ENCODE data around the gene ALS2CL. TPM values are rescaled to one million over a fixed set of nuclear protein-coding genes. Genes with fewer than 3 reads are reported as not detected.

Gene ALS2CL
- total and polyA plus RNA-seq, 7 experiments from 2014 or later: 4.2 to 41.5 (median 30.3) TPM

- Histone ChIP-seq H3K9me3 (ENCODE audit: control insufficient read depth in 2 of 3, low read length in 3 of 3) (no peaks in the 10 kb centered on the region), H3K36me3 (ENCODE audit: control insufficient read depth in 2 of 3, insufficient read depth in 3 of 3, low read length in 3 of 3) (peaks cover 0 to 17% (median 0%) of the 10 kb centered on the region in 3 experiments), H3K4me1 (ENCODE audit: control insufficient read depth in 2 of 2, insufficient read depth in 2 of 2, low read length in 2 of 2) (no peaks in the 10 kb centered on the region), H3K27me3 (ENCODE audit: control insufficient read depth in 2 of 2, insufficient read depth in 2 of 2, low read length in 2 of 2) (no peaks in the 10 kb centered on the region), H3K4me3 (ENCODE audit: low read length) (no peak overlapping the region), H3K27ac (ENCODE audit: low read depth, low read length) (no peak overlapping the region)
- Mint-ChIP-seq H3K36me3 (peaks cover 0 to 5% (median 4%) of the 10 kb centered on the region in 5 donors), H3K9me3 (no peaks in the 10 kb centered on the region), H3K27ac (peak overlapping the region in 1 of 9 donors; percentile 78), H3K4me1 (peaks cover 0 to 5% (median 0%) of the 10 kb centered on the region in 7 donors), H3K27me3 (no peaks in the 10 kb centered on the region), H3K4me3 (no peak overlapping the region)
- ATAC-seq (no peak), DNase-seq (no peak)
- POLR2A ChIA-PET: interaction anchor here (0.5 kb wide), 1 partner anchor 12 kb away, joined by 3 read pairs; no protein-coding TSS in a partner anchor
- CTCF ChIA-PET: no interaction called here
- intact Hi-C loops (cut with micrococcal nuclease): no loop called here
Observed at GRCh38 chr3:46711760-46712159, 18.3 kb upstream of the ALS2CL start.

- no peak for DNase-seq
- H3K27ac ChIP-seq (ENCODE audit: low read depth, low read length): no peak overlapping the region
- Mint-ChIP-seq H3K27me3 (no peaks in the 10 kb centered on the region), H3K9me3 (no peaks in the 10 kb centered on the region), H3K36me3 (peaks cover 0 to 8% (median 4%) of the 10 kb centered on the region in 5 donors), H3K27ac (peak overlapping the region in 1 of 9 donors; percentile 78), H3K4me3 (no peak overlapping the region), H3K4me1 (peaks cover 0 to 5% (median 0%) of the 10 kb centered on the region in 7 donors)
- POLR2A ChIA-PET: no interaction called here
- intact Hi-C loops (cut with micrococcal nuclease): no loop called here
- H3K27me3 ChIP-seq (ENCODE audit: control insufficient read depth in 2 of 2, insufficient read depth in 2 of 2, low read length in 2 of 2): no peaks in the 10 kb centered on the region
- no peaks in the 10 kb centered on the region for H3K9me3 ChIP-seq (ENCODE audit: control insufficient read depth in 2 of 3, low read length in 3 of 3)
- peaks cover 0 to 17% (median 0%) of the 10 kb centered on the region in 3 experiments for H3K36me3 ChIP-seq (ENCODE audit: control insufficient read depth in 2 of 3, insufficient read depth in 3 of 3, low read length in 3 of 3)
- no peak for ATAC-seq
- CTCF ChIA-PET: no interaction called here
- H3K4me3 ChIP-seq (ENCODE audit: low read length): no peak overlapping the region
- H3K4me1 ChIP-seq (ENCODE audit: control insufficient read depth in 2 of 2, insufficient read depth in 2 of 2, low read length in 2 of 2): no peaks in the 10 kb centered on the region
Observed at GRCh38 chr3:46711305-46711704, 17.8 kb upstream of the ALS2CL start.

- no peak overlapping the region for H3K27ac ChIP-seq (ENCODE audit: low read depth, low read length)
- Mint-ChIP-seq H3K9me3 (no peaks in the 10 kb centered on the region), H3K4me1 (no peaks in the 10 kb centered on the region), H3K27me3 (no peaks in the 10 kb centered on the region), H3K4me3 (no peak overlapping the region), H3K36me3 (peaks cover 0 to 8% (median 4%) of the 10 kb centered on the region in 5 donors), H3K27ac (peak overlapping the region in 1 of 9 donors; percentile 78)
- no peaks in the 10 kb centered on the region for H3K4me1 ChIP-seq (ENCODE audit: control insufficient read depth in 2 of 2, insufficient read depth in 2 of 2, low read length in 2 of 2)
- intact Hi-C loops (cut with micrococcal nuclease): no loop called here
- ChIA-PET POLR2A (no interaction called here), CTCF (no interaction called here)
- DNase-seq (no peak), ATAC-seq (no peak)
- H3K9me3 ChIP-seq (ENCODE audit: control insufficient read depth in 2 of 3, low read length in 3 of 3): no peaks in the 10 kb centered on the region
- no peaks in the 10 kb centered on the region for H3K27me3 ChIP-seq (ENCODE audit: control insufficient read depth in 2 of 2, insufficient read depth in 2 of 2, low read length in 2 of 2)
- peaks cover 0 to 17% (median 0%) of the 10 kb centered on the region in 3 experiments for H3K36me3 ChIP-seq (ENCODE audit: control insufficient read depth in 2 of 3, insufficient read depth in 3 of 3, low read length in 3 of 3)
- H3K4me3 ChIP-seq (ENCODE audit: low read length): no peak overlapping the region
Observed at GRCh38 chr3:46710671-46711295, 17.3 kb upstream of the ALS2CL start.

GRCh38 chr3:46710229-46710628 lies 16.8 kb upstream of the ALS2CL start:
- no peaks in the 10 kb centered on the region for H3K9me3 ChIP-seq (ENCODE audit: control insufficient read depth in 2 of 3, low read length in 3 of 3)
- POLR2A ChIA-PET: no interaction called here
- H3K27ac Mint-ChIP-seq: no peak overlapping the region
- H3K36me3 Mint-ChIP-seq: peaks cover 0 to 8% (median 4%) of the 10 kb centered on the region in 5 donors
- peaks cover 0 to 2% (median 0%) of the 10 kb centered on the region in 11 donors for H3K9me3 Mint-ChIP-seq
- H3K4me1 Mint-ChIP-seq: peaks cover 0 to under 1% (median 0%) of the 10 kb centered on the region in 7 donors
- no peaks in the 10 kb centered on the region for H3K4me1 ChIP-seq (ENCODE audit: control insufficient read depth in 2 of 2, insufficient read depth in 2 of 2, low read length in 2 of 2)
- no peak overlapping the region for H3K4me3 Mint-ChIP-seq
- peaks cover 0 to 17% (median 0%) of the 10 kb centered on the region in 3 experiments for H3K36me3 ChIP-seq (ENCODE audit: control insufficient read depth in 2 of 3, insufficient read depth in 3 of 3, low read length in 3 of 3)
- no peak for DNase-seq
- H3K27ac ChIP-seq (ENCODE audit: low read depth, low read length): no peak overlapping the region
- no peak for ATAC-seq
- intact Hi-C loops (cut with micrococcal nuclease): no loop called here
- H3K4me3 ChIP-seq (ENCODE audit: low read length): no peak overlapping the region
- no peaks in the 10 kb centered on the region for H3K27me3 ChIP-seq (ENCODE audit: control insufficient read depth in 2 of 2, insufficient read depth in 2 of 2, low read length in 2 of 2)
- CTCF ChIA-PET: no interaction called here
- H3K27me3 Mint-ChIP-seq: no peaks in the 10 kb centered on the region

- intact Hi-C loops (cut with micrococcal nuclease): loop anchor here in 1 of 2 donors (5.0 kb wide), 1 partner anchor 768 kb away; the partner anchor contains the start of gene SCAP
- ChIA-PET CTCF (no interaction called here), POLR2A (no interaction called here)
- Histone ChIP-seq H3K4me1 (ENCODE audit: control insufficient read depth in 2 of 2, insufficient read depth in 2 of 2, low read length in 2 of 2) (no peaks in the 10 kb centered on the region), H3K36me3 (ENCODE audit: control insufficient read depth in 2 of 3, insufficient read depth in 3 of 3, low read length in 3 of 3) (peaks cover 0 to 17% (median 0%) of the 10 kb centered on the region in 3 experiments), H3K4me3 (ENCODE audit: low read length) (no peak overlapping the region), H3K27me3 (ENCODE audit: control insufficient read depth in 2 of 2, insufficient read depth in 2 of 2, low read length in 2 of 2) (no peaks in the 10 kb centered on the region), H3K27ac (ENCODE audit: low read depth, low read length) (no peak overlapping the region), H3K9me3 (ENCODE audit: control insufficient read depth in 2 of 3, low read length in 3 of 3) (no peaks in the 10 kb centered on the region)
- Mint-ChIP-seq H3K27ac (no peak overlapping the region), H3K4me1 (peaks cover 0 to 5% (median 0%) of the 10 kb centered on the region in 7 donors), H3K9me3 (peaks cover 0 to 2% (median 0%) of the 10 kb centered on the region in 11 donors), H3K36me3 (peaks cover 0 to 8% (median 4%) of the 10 kb centered on the region in 5 donors), H3K4me3 (no peak overlapping the region), H3K27me3 (no peaks in the 10 kb centered on the region)
- DNase-seq (no peak), ATAC-seq (no peak)
Observed at GRCh38 chr3:46709721-46710120, 16.2 kb upstream of the ALS2CL start.

- intact Hi-C loops (cut with micrococcal nuclease): loop anchor here in 1 of 2 donors (5.0 kb wide), 1 partner anchor 768 kb away; the partner anchor contains the start of gene SCAP
- DNase-seq: no peak
- no peak overlapping the region for H3K4me3 ChIP-seq (ENCODE audit: low read length)
- H3K27ac ChIP-seq (ENCODE audit: low read depth, low read length): no peak overlapping the region
- H3K27ac Mint-ChIP-seq: no peak overlapping the region
- H3K9me3 ChIP-seq (ENCODE audit: control insufficient read depth in 2 of 3, low read length in 3 of 3): no peaks in the 10 kb centered on the region
- H3K27me3 ChIP-seq (ENCODE audit: control insufficient read depth in 2 of 2, insufficient read depth in 2 of 2, low read length in 2 of 2): no peaks in the 10 kb centered on the region
- peaks cover 0 to 2% (median 0%) of the 10 kb centered on the region in 11 donors for H3K9me3 Mint-ChIP-seq
- H3K4me3 Mint-ChIP-seq: no peak overlapping the region
- H3K4me1 Mint-ChIP-seq: peaks cover 0 to 5% (median 0%) of the 10 kb centered on the region in 7 donors
- H3K36me3 ChIP-seq (ENCODE audit: control insufficient read depth in 2 of 3, insufficient read depth in 3 of 3, low read length in 3 of 3): peaks cover 0 to 17% (median 0%) of the 10 kb centered on the region in 3 experiments
- CTCF ChIA-PET: interaction anchor here (1.4 kb wide), 1 partner anchor 10 kb away, joined by 4 read pairs; no protein-coding TSS in a partner anchor
- H3K27me3 Mint-ChIP-seq: no peaks in the 10 kb centered on the region
- H3K4me1 ChIP-seq (ENCODE audit: control insufficient read depth in 2 of 2, insufficient read depth in 2 of 2, low read length in 2 of 2): no peaks in the 10 kb centered on the region
- peaks cover 0 to 8% (median 4%) of the 10 kb centered on the region in 5 donors for H3K36me3 Mint-ChIP-seq
- POLR2A ChIA-PET: no interaction called here
- no peak for ATAC-seq
Observed at GRCh38 chr3:46709157-46709654, 15.7 kb upstream of the ALS2CL start.
